Thyroid gland (tissue), 4 donors: ENCODE measurements around the gene MYOF. TPM values are rescaled to one million over a fixed set of nuclear protein-coding genes. Genes with fewer than 3 reads are reported as not detected.
A peak's percentile ranks its signal among the peaks of the same experiment; 100 is the strongest.

Source experiments
- DNase-seq, 2 donors: peaks; one replicate each; pipeline ENCODE4 v3.0.0-alpha.2; 2019
- H3K27ac ChIP-seq, 3 donors: fragments of 200-600 bp; sonication (generic); 1 replicate in 2 of 3; 2 replicates in 1 of 3; pipeline ENCODE4 v1.5.1; 2016 to 2019; ENCODE audit warnings: mild to moderate bottlenecking in 1 of 3, moderate library complexity in 1 of 3
- H3K27me3 ChIP-seq: fragments of 200-600 bp; sonication (generic); one replicate; pipeline ENCODE4 v1.5.1; 2019
- H3K36me3 ChIP-seq, 2 donors: fragments of 200-600 bp; sonication (generic); one replicate each; pipeline ENCODE4 v1.5.1; 2016 to 2019
- H3K4me1 ChIP-seq, 2 donors: fragments of 200-600 bp; sonication (generic); one replicate each; pipeline ENCODE4 v1.5.1; 2017 to 2019
- H3K4me3 ChIP-seq, 3 donors: fragments of 200-600 bp; sonication (generic); replicated peaks in 1 of 3; 1 replicate in 2 of 3; 2 replicates in 1 of 3; pipeline ENCODE4 v1.5.1; 2016; ENCODE audit warnings: mild to moderate bottlenecking in 1 of 3
- H3K9me3 ChIP-seq: fragments of 200-600 bp; sonication (generic); one replicate; pipeline ENCODE4 v1.5.1; 2017
- POLR2A ChIP-seq, 2 donors: fragments of 450-650 bp; IDR thresholded peaks; one replicate each; pipeline ENCODE4 v1.6.1; 2017; ENCODE audit warnings: antibody characterized with exemption in 2 of 2, mild to moderate bottlenecking in 2 of 2, moderate library complexity in 1 of 2
- WGBS, 2 donors: methylation state at CpG; one replicate each; pipeline ENCODE4 v1.1.5; 2017; 5-methylcytosine and 5-hydroxymethylcytosine counted together
- intact Hi-C: fragments of 100-400 bp; cut with DNase I; formaldehyde crosslinking; loops from one replicate; pipeline ENCODE4 v1.15.1; 2023
- total RNA-seq, 4 donors: library from RNA; depleted of rRNA; stranded (reverse); fragments of >200 nt; gene quantifications; one replicate each; pipeline ENCODE4 v1.2.3, GENCODE V29; 2016
- TF ChIP-seq, protein P1 (sequence below), 6 experiments: fragments of 200-600 bp in 3 of 6; fragments of 450-650 bp in 3 of 6; sonication (generic) in 3 of 6; IDR thresholded peaks; one replicate each; pipeline ENCODE4 v1.5.1; 2016 to 2019; ENCODE audit warnings: antibody characterized with exemption in 6 of 6, mild to moderate bottlenecking in 2 of 6, inconsistent platforms in 1 of 6, moderate library complexity in 1 of 6

The MYOF gene
- total RNA-seq, 4 donors from 2014 or later: 72.3 to 210 (median 118) TPM

GRCh38 chr10:93434991-93435491 is 47.1 kb downstream of the MYOF start:
- no peak for DNase-seq
- WGBS, 2 donors: 80 to 88% methylated on average over 6 of the region's 6 CpGs

DNA sequence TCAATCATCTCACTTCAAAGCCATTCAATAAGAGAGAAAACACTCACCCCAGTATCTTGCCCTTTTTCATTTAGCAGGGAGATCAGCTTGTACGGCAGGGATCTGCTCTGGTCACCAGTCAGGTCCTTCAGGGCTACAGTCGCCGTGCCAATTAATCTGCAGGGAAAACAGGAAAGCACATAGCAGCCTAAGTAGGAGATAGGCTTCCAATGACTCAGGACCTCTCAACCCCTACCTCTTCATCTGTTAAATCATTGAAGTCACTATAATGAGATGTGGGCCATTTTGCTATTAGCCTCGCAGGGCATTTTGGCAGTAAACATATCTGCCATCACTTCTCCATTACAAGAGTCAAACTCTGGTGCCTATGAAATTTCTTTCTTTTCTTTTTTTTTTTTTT is 50.8 kb downstream of the MYOF start:
- peak overlapping the region in 1 of 3 donors; percentile 23 for H3K27ac ChIP-seq
- intact Hi-C loops: no loop called here
- DNase-seq: no peak

More at GRCh38 chr10:93434991-93435491, 47.1 kb downstream of the MYOF start:
- Histone ChIP-seq H3K4me1 (peaks cover 48 to 63% of the 10 kb centered on the region in 2 donors), H3K27ac (peak overlapping the region; percentile 99 to 100 (median 100)), H3K27me3 (no peaks in the 10 kb centered on the region), H3K4me3 (no peak overlapping the region), H3K9me3 (no peaks in the 10 kb centered on the region), H3K36me3 (no peaks in the 10 kb centered on the region)
- no peak for TF ChIP-seq POLR2A (IDR thresholded peaks at IDR 0.05)
- TF ChIP-seq, protein P1, sequence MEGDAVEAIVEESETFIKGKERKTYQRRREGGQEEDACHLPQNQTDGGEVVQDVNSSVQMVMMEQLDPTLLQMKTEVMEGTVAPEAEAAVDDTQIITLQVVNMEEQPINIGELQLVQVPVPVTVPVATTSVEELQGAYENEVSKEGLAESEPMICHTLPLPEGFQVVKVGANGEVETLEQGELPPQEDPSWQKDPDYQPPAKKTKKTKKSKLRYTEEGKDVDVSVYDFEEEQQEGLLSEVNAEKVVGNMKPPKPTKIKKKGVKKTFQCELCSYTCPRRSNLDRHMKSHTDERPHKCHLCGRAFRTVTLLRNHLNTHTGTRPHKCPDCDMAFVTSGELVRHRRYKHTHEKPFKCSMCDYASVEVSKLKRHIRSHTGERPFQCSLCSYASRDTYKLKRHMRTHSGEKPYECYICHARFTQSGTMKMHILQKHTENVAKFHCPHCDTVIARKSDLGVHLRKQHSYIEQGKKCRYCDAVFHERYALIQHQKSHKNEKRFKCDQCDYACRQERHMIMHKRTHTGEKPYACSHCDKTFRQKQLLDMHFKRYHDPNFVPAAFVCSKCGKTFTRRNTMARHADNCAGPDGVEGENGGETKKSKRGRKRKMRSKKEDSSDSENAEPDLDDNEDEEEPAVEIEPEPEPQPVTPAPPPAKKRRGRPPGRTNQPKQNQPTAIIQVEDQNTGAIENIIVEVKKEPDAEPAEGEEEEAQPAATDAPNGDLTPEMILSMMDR (IDR thresholded peaks at IDR 0.05): no peak
- intact Hi-C loops: no loop called here

GRCh38 chr10:93425861-93426260 is 56.3 kb downstream of the MYOF start:
- no peak for TF ChIP-seq POLR2A (IDR thresholded peaks at IDR 0.05)
- TF ChIP-seq, protein P1 (IDR thresholded peaks at IDR 0.05): no peak
- Histone ChIP-seq H3K4me1 (peaks cover 20 to 25% of the 10 kb centered on the region in 2 donors), H3K4me3 (no peak overlapping the region), H3K27me3 (no peaks in the 10 kb centered on the region), H3K27ac (peak overlapping the region in 1 of 3 donors; percentile 46), H3K9me3 (no peaks in the 10 kb centered on the region), H3K36me3 (no peaks in the 10 kb centered on the region)
- 94 to 98% methylated on average over 5 of the region's 6 CpGs for WGBS, 2 donors
- no peak for DNase-seq
- intact Hi-C loops: no loop called here

More for the DNA sequence above, 50.8 kb downstream of the MYOF start:
- TF ChIP-seq, protein P1 (IDR thresholded peaks at IDR 0.05): no peak
- TF ChIP-seq POLR2A (IDR thresholded peaks at IDR 0.05): no peak
- Histone ChIP-seq H3K27me3 (no peaks in the 10 kb centered on the region), H3K9me3 (no peaks in the 10 kb centered on the region), H3K36me3 (no peaks in the 10 kb centered on the region), H3K4me1 (peaks cover 17 to 36% of the 10 kb centered on the region in 2 donors), H3K4me3 (no peak overlapping the region)
- WGBS, 2 donors: 91 to 92% methylated on average over 4 of the region's 4 CpGs

GRCh38 chr10:93422118-93422517 is 60.0 kb downstream of the MYOF start:
- 46 to 69% methylated on average over 4 of the region's 4 CpGs for WGBS, 2 donors
- peak overlapping the region; percentile 76 to 96 (median 90) for H3K27ac ChIP-seq
- H3K27me3 ChIP-seq: no peaks in the 10 kb centered on the region
- no peaks in the 10 kb centered on the region for H3K36me3 ChIP-seq
- TF ChIP-seq, protein P1 (IDR thresholded peaks at IDR 0.05): no peak
- H3K4me1 ChIP-seq: peaks cover 40 to 54% of the 10 kb centered on the region in 2 donors
- H3K4me3 ChIP-seq: no peak overlapping the region
- no peaks in the 10 kb centered on the region for H3K9me3 ChIP-seq
- intact Hi-C loops: no loop called here
- DNase-seq: peak in 1 of 2 donors; percentile 27

DNA sequence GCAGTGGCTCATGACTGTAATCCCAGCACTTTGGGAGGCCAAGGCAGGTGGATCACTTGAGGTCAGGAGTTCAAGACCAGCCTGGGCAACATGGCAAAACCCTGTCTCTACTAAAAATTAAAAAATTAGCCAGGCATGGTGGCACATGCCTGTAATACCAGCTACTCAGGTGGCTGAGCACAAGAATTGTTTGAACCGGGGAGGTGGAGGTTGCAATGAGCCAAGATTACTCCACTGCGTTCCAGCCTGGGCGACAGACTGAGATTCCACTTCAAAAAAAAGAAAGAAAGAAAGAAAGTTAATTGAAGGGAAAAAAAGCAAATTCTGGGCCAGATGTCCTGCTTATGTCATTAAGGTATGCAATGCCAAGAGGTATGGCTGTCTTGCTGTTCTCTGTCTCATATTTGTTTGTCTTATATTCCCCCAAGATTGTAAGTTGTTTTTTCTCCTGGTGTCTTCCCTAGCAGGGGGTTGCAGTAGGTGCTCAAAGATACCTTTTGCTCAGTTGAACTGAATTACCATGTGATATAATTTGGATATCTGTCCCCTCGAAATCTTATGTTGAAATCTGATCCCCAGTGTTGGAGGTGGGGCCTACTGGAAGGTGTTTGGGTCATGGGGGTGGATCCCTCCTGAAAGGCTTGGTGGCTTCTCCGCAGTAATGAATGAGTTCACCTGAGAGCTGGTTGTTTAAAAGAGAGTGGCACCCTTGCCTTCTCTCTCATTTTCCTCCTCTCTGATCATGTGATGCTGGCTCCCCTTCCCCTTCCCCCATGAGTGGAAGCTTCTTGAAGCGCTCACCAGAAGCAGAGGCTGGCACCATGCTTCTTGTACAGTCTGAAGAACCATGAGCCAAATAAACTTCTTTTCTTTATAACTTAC is 60.9 kb downstream of the MYOF start:
- intact Hi-C loops: no loop called here
- peak in 1 of 2 donors; percentile 58 for TF ChIP-seq POLR2A (IDR thresholded peaks at IDR 0.05)
- TF ChIP-seq, protein P1 (IDR thresholded peaks at IDR 0.05): no peak
- H3K27me3 ChIP-seq: no peaks in the 10 kb centered on the region
- H3K9me3 ChIP-seq: no peaks in the 10 kb centered on the region
- WGBS, 2 donors: 32 to 37% methylated on average over 6 of the region's 6 CpGs
- H3K4me1 ChIP-seq: peaks cover 47 to 60% of the 10 kb centered on the region in 2 donors
- DNase-seq: peak; percentile 75 to 80
- no peaks in the 10 kb centered on the region for H3K36me3 ChIP-seq
- peak overlapping the region; percentile 76 to 96 (median 90) for H3K27ac ChIP-seq
- H3K4me3 ChIP-seq: no peak overlapping the region
